Progenitor cell of endocrine pancreas (in vitro differentiated cells): ENCODE results near the gene CNBP. TPM values are rescaled to one million over a fixed set of nuclear protein-coding genes. Genes with fewer than 3 reads are reported as not detected.
"Not testable (repeated sequence)": the region's sequence is repeated elsewhere in the genome, so short reads cannot be mapped to it uniquely, and the experiment has no call there.

Source experiments
- DNase-seq: peaks from one replicate; pipeline ENCODE4 v3.0.0; 2021; ENCODE audit warnings: low spot score; ENCODE audit not compliant: unreplicated experiment
- H3K27ac Mint-ChIP-seq: 2 replicates; pipeline ENCODE4 v1.8.0; 2021; ENCODE audit warnings: mild to moderate bottlenecking, moderate library complexity, mixed read lengths
- H3K27me3 Mint-ChIP-seq: 2 replicates; pipeline ENCODE4 v1.8.0; 2021; ENCODE audit warnings: mixed read lengths
- H3K36me3 Mint-ChIP-seq: 2 replicates; pipeline ENCODE4 v1.8.0; 2022; ENCODE audit warnings: mixed read lengths; ENCODE audit not compliant: insufficient read depth
- H3K4me1 Mint-ChIP-seq: 2 replicates; pipeline ENCODE4 v1.8.0; 2021; ENCODE audit warnings: low read depth, mixed read lengths
- H3K4me3 Mint-ChIP-seq: 2 replicates; pipeline ENCODE4 v1.8.0; 2021; ENCODE audit warnings: low read depth, mild to moderate bottlenecking, moderate library complexity, mixed read lengths
- H3K9me3 Mint-ChIP-seq: 2 replicates; pipeline ENCODE4 v1.8.0; 2021; ENCODE audit warnings: low read depth, mixed read lengths
- CTCF ChIP-seq: fragments of 200-600 bp; sonication (generic); IDR thresholded peaks from one replicate; pipeline ENCODE4 v1.5.0; 2021; ENCODE audit warnings: antibody characterized with exemption, mild to moderate bottlenecking; ENCODE audit not compliant: unreplicated experiment
- total RNA-seq: library from RNA; stranded (reverse); gene quantifications from 2 replicates; pipeline ENCODE4 v1.2.1, GENCODE V29; 2021

The CNBP gene
- total RNA-seq, 1 donor from 2014 or later, result 194 TPM

GRCh38 chr3:129226374-129226773 is 42.7 kb upstream of the CNBP start:
- Mint-ChIP-seq H3K4me3 (no peak overlapping the region), H3K27me3 (no peaks in the 10 kb centered on the region), H3K27ac (no peak overlapping the region), H3K9me3 (no peaks in the 10 kb centered on the region), H3K4me1 (no peaks in the 10 kb centered on the region), H3K36me3 (no peaks in the 10 kb centered on the region)
- TF ChIP-seq CTCF, result no peak
- DNase-seq, result no peak

GRCh38 chr3:129224984-129225393 is 41.3 kb upstream of the CNBP start:
- Mint-ChIP-seq H3K27me3 (no peaks in the 10 kb centered on the region), H3K36me3 (no peaks in the 10 kb centered on the region), H3K9me3 (no peaks in the 10 kb centered on the region), H3K4me1 (no peaks in the 10 kb centered on the region), H3K4me3 (no peak overlapping the region), H3K27ac (no peak overlapping the region)
- DNase-seq, result no peak
- TF ChIP-seq CTCF, result no peak

- not testable (repeated sequence) for H3K4me3 Mint-ChIP-seq, H3K27me3 Mint-ChIP-seq, H3K4me1 Mint-ChIP-seq, H3K9me3 Mint-ChIP-seq, DNase-seq, H3K27ac Mint-ChIP-seq, H3K36me3 Mint-ChIP-seq
Measured at GRCh38 chr3:129224387-129224786, 40.7 kb upstream of the CNBP start.

GRCh38 chr3:129218742-129219141 is 35.0 kb upstream of the CNBP start:
- peaks cover 4% of the 10 kb centered on the region for H3K27me3 Mint-ChIP-seq
- H3K4me1 Mint-ChIP-seq, result no peaks in the 10 kb centered on the region
- no peaks in the 10 kb centered on the region for H3K9me3 Mint-ChIP-seq
- peak overlapping the region; percentile 62 for H3K27ac Mint-ChIP-seq
- no peak for TF ChIP-seq CTCF
- H3K4me3 Mint-ChIP-seq, result no peak overlapping the region
- no peaks in the 10 kb centered on the region for H3K36me3 Mint-ChIP-seq
- DNase-seq, result no peak

- Mint-ChIP-seq H3K27ac (no peak overlapping the region), H3K4me3 (no peak overlapping the region), H3K36me3 (no peaks in the 10 kb centered on the region), H3K27me3 (no peaks in the 10 kb centered on the region), H3K9me3 (no peaks in the 10 kb centered on the region), H3K4me1 (no peaks in the 10 kb centered on the region)
- TF ChIP-seq CTCF, result no peak
- no peak for DNase-seq
Measured at GRCh38 chr3:129213238-129213637, 29.5 kb upstream of the CNBP start.

GRCh38 chr3:129211772-129212171 is 28.1 kb upstream of the CNBP start:
- H3K9me3 Mint-ChIP-seq, result no peaks in the 10 kb centered on the region
- DNase-seq, result no peak
- TF ChIP-seq CTCF, result no peak
- H3K4me3 Mint-ChIP-seq, result no peak overlapping the region
- H3K27me3 Mint-ChIP-seq, result no peaks in the 10 kb centered on the region
- H3K27ac Mint-ChIP-seq, result no peak overlapping the region
- H3K4me1 Mint-ChIP-seq, result no peaks in the 10 kb centered on the region
- H3K36me3 Mint-ChIP-seq, result no peaks in the 10 kb centered on the region
